ENCODE measurements around the gene ATXN7L1. TPM values are rescaled to one million over a fixed set of nuclear protein-coding genes. Genes with fewer than 3 reads are reported as not detected.

ATXN7L1 gene
- total RNA-seq, 1 experiment from 2014 or later, result 38.5 TPM

DNA sequence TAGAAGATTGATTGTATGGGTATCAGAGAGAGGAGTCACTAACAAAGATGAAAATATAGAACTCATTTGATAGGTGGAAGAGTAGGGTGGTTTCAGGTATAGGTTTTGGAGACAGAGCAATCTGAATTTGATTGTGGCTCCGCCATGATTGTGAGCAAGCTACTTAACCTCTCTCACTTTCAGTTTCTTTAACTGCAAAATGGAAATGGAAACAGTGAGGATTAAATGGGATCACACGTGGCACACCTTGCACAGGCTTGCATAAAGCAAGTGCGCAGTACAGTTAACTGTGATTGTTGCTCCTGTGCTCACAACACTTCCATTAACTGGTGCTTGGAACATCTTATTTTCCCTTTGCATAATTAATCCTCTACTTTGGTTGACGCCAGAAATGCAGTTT is 54.9 kb downstream of the ATXN7L1 start (continued):
- no peak for TF ChIP-seq MXD4 (CRISPR knock-in tag; IDR thresholded peaks at IDR 0.05; ENCODE audit: borderline replicate concordance)
- TF ChIP-seq GABPB1 (CRISPR knock-in tag; IDR thresholded peaks at IDR 0.05), result no peak
- no peak for TF ChIP-seq GTF2I (CRISPR knock-in tag; conservative IDR thresholded peaks at IDR 0.05)
- TF ChIP-seq TEAD1 (CRISPR knock-in tag; IDR thresholded peaks at IDR 0.05), result no peak
- TF ChIP-seq, protein P1, sequence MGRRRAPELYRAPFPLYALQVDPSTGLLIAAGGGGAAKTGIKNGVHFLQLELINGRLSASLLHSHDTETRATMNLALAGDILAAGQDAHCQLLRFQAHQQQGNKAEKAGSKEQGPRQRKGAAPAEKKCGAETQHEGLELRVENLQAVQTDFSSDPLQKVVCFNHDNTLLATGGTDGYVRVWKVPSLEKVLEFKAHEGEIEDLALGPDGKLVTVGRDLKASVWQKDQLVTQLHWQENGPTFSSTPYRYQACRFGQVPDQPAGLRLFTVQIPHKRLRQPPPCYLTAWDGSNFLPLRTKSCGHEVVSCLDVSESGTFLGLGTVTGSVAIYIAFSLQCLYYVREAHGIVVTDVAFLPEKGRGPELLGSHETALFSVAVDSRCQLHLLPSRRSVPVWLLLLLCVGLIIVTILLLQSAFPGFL (CRISPR knock-in tag; IDR thresholded peaks at IDR 0.05; ENCODE audit: borderline replicate concordance), result no peak
- TF ChIP-seq, protein P2, sequence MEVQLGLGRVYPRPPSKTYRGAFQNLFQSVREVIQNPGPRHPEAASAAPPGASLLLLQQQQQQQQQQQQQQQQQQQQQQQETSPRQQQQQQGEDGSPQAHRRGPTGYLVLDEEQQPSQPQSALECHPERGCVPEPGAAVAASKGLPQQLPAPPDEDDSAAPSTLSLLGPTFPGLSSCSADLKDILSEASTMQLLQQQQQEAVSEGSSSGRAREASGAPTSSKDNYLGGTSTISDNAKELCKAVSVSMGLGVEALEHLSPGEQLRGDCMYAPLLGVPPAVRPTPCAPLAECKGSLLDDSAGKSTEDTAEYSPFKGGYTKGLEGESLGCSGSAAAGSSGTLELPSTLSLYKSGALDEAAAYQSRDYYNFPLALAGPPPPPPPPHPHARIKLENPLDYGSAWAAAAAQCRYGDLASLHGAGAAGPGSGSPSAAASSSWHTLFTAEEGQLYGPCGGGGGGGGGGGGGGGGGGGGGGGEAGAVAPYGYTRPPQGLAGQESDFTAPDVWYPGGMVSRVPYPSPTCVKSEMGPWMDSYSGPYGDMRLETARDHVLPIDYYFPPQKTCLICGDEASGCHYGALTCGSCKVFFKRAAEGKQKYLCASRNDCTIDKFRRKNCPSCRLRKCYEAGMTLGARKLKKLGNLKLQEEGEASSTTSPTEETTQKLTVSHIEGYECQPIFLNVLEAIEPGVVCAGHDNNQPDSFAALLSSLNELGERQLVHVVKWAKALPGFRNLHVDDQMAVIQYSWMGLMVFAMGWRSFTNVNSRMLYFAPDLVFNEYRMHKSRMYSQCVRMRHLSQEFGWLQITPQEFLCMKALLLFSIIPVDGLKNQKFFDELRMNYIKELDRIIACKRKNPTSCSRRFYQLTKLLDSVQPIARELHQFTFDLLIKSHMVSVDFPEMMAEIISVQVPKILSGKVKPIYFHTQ (CRISPR knock-in tag; IDR thresholded peaks at IDR 0.05), result no peak

DNA sequence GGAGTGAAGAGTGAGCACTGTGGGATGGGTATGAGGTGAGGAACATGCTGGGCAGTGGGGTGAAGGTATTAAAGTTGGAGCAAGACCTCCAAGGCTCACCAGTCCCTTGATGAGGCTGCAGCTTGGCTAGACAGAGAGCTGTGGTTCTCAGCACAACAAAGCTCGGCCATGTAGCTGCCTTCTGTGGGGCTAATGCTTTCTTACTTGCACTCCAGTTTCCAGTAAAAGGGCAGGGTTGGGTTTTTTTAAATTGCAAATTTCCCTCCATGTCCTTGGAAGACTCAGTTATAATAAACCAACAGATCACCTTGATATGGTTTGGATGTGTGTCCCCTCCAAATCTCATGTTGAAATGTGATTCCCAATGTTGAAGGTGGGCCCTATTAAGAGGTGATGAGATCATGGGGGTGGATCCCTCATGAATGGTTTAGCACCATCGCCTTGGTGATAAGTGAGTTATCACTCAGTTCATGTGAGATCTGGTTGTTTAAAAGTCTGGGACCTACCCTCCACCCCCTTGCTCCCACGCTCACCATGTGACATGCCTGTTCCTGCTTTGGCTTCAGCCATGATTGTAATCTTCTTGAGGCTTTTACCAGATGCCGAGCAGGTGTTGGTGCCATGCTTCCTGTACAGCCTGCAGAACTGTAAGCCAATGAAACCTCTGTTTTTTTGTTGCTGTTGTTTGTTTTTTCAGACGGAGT is 55.9 kb downstream of the ATXN7L1 start:
- peaks cover 12% of the 10 kb centered on the region for H3K36me3 Mint-ChIP-seq
- POLR2A ChIA-PET, result no interaction called here
- TF ChIP-seq RELA (CRISPR knock-in tag; IDR thresholded peaks at IDR 0.05; ENCODE audit: borderline replicate concordance), result no peak
- no peak for TF ChIP-seq NR3C1 (CRISPR knock-in tag; conservative IDR thresholded peaks at IDR 0.05; ENCODE audit: low read depth)
- no peak for TF ChIP-seq TEAD4 (CRISPR knock-in tag; IDR thresholded peaks at IDR 0.05)
- TF ChIP-seq, protein P3, sequence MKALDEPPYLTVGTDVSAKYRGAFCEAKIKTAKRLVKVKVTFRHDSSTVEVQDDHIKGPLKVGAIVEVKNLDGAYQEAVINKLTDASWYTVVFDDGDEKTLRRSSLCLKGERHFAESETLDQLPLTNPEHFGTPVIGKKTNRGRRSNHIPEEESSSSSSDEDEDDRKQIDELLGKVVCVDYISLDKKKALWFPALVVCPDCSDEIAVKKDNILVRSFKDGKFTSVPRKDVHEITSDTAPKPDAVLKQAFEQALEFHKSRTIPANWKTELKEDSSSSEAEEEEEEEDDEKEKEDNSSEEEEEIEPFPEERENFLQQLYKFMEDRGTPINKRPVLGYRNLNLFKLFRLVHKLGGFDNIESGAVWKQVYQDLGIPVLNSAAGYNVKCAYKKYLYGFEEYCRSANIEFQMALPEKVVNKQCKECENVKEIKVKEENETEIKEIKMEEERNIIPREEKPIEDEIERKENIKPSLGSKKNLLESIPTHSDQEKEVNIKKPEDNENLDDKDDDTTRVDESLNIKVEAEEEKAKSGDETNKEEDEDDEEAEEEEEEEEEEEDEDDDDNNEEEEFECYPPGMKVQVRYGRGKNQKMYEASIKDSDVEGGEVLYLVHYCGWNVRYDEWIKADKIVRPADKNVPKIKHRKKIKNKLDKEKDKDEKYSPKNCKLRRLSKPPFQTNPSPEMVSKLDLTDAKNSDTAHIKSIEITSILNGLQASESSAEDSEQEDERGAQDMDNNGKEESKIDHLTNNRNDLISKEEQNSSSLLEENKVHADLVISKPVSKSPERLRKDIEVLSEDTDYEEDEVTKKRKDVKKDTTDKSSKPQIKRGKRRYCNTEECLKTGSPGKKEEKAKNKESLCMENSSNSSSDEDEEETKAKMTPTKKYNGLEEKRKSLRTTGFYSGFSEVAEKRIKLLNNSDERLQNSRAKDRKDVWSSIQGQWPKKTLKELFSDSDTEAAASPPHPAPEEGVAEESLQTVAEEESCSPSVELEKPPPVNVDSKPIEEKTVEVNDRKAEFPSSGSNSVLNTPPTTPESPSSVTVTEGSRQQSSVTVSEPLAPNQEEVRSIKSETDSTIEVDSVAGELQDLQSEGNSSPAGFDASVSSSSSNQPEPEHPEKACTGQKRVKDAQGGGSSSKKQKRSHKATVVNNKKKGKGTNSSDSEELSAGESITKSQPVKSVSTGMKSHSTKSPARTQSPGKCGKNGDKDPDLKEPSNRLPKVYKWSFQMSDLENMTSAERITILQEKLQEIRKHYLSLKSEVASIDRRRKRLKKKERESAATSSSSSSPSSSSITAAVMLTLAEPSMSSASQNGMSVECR (CRISPR knock-in tag; IDR thresholded peaks at IDR 0.05; ENCODE audit: borderline replicate concordance), result no peak
- TF ChIP-seq SMAD3 (CRISPR knock-in tag; IDR thresholded peaks at IDR 0.05; ENCODE audit: borderline replicate concordance), result no peak
- TF ChIP-seq ZNF138 (CRISPR knock-in tag; conservative IDR thresholded peaks at IDR 0.05), result no peak
- TF ChIP-seq, protein P4, sequence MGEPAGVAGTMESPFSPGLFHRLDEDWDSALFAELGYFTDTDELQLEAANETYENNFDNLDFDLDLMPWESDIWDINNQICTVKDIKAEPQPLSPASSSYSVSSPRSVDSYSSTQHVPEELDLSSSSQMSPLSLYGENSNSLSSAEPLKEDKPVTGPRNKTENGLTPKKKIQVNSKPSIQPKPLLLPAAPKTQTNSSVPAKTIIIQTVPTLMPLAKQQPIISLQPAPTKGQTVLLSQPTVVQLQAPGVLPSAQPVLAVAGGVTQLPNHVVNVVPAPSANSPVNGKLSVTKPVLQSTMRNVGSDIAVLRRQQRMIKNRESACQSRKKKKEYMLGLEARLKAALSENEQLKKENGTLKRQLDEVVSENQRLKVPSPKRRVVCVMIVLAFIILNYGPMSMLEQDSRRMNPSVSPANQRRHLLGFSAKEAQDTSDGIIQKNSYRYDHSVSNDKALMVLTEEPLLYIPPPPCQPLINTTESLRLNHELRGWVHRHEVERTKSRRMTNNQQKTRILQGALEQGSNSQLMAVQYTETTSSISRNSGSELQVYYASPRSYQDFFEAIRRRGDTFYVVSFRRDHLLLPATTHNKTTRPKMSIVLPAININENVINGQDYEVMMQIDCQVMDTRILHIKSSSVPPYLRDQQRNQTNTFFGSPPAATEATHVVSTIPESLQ (CRISPR knock-in tag; IDR thresholded peaks at IDR 0.05), result no peak
- TF ChIP-seq, protein P5, sequence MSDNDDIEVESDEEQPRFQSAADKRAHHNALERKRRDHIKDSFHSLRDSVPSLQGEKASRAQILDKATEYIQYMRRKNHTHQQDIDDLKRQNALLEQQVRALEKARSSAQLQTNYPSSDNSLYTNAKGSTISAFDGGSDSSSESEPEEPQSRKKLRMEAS (CRISPR knock-in tag; IDR thresholded peaks at IDR 0.05), result no peak
- no peak for TF ChIP-seq ZNF423 (CRISPR knock-in tag; IDR thresholded peaks at IDR 0.05)
- no peak for TF ChIP-seq FOXP1 (CRISPR knock-in tag; IDR thresholded peaks at IDR 0.05; ENCODE audit: borderline replicate concordance)
- no peak for TF ChIP-seq CREM (CRISPR knock-in tag; IDR thresholded peaks at IDR 0.05)
- no peak for TF ChIP-seq TCF7 (CRISPR knock-in tag; IDR thresholded peaks at IDR 0.05; ENCODE audit: low read depth)
- no peaks in the 10 kb centered on the region for H3K9me3 Mint-ChIP-seq
- DNase-seq (ENCODE audit: low spot score), result no peak
- H3K4me3 Mint-ChIP-seq, result no peak overlapping the region
- no peak for ATAC-seq
- peaks cover 45% of the 10 kb centered on the region for H3K4me1 Mint-ChIP-seq
- CTCF ChIA-PET, result no interaction called here
- H3K27ac Mint-ChIP-seq, result no peak overlapping the region
- no peaks in the 10 kb centered on the region for H3K27me3 Mint-ChIP-seq (ENCODE audit: low read depth)
